IPS-NIHi7 (cell line): ENCODE results near the gene POP7.
"Not testable (repeated sequence)": the region's sequence is repeated elsewhere in the genome, so short reads cannot be mapped to it uniquely, and the experiment has no call there.

Experiments used
- DNase-seq: peaks from one replicate; pipeline ENCODE4 v3.0.0; 2012; ENCODE audit warnings: mixed read lengths; ENCODE audit errors: extremely low spot score

POP7 gene

DNA sequence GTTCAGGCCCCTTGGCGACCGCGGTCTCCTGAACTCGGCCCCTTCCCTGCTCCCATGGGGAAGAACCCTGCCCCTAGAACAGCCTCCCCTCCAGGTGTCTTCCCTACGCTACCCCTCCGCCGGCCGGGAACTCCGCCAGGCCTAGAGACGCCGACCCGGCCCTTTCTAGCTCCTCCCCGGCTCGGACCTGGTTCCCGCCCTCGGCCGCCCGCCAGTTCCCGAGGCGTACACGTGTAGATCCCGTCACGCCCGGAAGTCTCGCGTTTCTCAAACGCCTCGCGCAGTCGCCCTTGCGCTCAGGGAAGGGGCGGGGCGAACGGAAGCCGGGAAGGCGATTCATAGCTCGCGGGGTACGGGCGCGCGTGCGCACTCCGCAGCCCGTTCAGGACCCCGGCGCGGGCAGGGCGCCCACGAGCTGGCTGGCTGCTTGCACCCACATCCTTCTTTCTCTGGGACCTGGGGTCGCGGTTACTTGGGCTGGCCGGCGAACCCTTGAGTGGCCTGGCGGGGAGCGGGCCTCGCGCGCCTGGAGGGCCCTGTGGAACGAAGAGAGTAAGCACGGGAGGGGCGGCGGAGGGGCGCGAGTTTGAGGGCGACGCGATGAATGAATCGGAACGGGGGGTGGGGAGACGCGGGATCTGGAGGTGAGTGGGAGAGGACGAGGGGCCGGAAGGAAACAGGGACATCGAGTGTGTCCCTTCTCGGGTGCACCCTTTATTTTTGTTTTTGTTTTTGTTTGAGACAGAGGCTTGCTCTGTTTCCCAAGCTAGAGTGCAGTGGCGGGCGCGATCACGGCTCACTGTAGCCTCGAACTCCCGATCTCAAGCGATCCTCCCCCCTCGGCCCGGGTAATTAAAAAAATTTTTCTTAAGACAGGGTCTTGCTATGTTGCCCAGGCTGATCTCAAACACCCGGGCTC lies at the start of gene POP7:
Gene POP7 (plus strand): TSS at position 369 of the 919 bp plus-strand sequence. CDS start 710 bp downstream, outside the sequence.
- peak; percentile 97 for DNase-seq

DNA sequence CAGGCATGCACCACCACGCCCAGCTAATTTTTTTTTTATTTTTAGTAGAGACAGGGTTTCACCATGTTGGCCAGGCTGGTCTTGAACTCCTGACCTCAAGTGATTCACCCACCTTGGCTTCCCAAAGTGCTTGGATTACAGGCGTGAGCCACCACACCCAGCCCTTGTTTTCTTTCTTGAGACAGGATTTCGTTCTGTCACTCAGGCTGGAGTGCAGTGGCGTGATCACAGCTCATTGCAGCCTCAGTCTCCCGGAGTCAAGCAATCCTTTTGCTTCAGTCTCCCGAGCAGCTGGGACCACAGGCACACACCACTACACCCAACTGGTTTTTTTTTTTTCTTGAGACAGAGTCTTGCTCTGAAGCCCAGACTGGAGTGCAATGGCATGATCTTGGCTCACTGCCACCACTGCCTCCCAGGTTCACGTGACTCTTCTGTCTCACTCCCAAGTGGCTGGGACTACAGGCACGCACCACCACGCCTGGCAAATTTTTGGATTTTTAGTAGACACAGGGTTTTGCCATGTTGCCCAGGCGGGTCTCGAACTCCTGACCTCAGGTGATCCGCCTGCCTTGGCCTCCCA lies 43.6 kb upstream of the POP7 start:
- DNase-seq, result not testable (repeated sequence)

DNA sequence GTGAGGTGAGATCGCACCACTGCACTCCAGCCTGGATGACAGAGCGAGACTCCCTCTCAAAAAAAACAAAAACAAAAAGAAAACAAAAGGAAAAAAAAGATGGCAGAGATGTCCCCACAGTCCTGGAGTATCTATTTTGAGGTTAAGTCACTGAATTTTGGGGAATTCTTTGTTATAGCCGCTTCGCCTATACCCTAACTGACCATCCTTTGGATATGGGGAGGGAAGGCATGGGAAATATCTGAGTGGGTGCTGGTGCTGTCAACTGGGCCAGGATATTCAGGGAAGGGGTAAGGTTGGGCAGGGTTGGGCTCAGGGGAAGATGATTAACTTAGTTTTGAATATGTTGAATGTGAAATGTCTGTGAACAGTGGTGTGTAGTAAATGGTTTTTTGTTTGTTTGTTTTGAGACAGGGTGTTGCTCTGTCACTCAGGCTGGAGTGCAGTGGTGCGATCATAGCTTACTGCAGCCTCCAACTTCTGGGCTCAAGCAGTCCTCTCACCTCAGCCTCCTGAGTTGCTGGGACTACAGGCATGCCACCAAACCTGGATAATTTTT lies 40.7 kb upstream of the POP7 start:
- no peak for DNase-seq

DNA sequence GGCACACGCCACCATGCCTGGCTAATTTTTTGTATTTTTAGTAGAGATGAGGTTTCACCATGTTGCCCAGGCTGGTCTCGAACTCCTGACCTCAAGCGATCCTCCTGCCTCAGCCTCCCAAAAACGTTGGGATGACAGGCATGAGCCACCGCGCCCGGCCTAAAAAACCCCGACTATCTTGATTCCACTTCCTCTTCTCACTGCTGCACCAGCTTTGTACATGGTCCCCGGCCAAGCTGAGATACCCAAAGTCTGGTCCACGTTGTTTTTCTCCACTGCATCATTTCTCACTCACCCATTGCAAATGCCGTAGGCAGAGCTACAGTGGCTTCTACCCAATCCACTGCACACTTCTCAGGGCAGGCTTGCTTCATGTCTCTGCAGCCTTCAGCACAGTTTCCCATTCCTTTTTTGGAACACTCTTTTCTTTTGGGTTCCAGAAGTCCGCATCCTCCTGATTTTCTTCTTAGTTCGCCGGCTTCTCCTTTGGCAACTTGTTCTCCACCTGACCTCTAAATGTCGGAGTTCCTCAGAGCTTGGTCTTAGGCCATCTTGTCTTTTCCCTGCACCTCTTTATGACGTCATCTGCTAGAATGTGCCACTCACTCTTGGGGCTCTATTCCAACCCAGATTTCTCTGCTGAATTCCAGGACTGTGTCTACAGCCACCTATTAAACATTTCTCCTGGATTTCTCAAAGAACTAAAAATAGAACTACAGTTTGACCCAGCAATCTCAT lies 38.4 kb upstream of the POP7 start:
- DNase-seq, result no peak

DNA sequence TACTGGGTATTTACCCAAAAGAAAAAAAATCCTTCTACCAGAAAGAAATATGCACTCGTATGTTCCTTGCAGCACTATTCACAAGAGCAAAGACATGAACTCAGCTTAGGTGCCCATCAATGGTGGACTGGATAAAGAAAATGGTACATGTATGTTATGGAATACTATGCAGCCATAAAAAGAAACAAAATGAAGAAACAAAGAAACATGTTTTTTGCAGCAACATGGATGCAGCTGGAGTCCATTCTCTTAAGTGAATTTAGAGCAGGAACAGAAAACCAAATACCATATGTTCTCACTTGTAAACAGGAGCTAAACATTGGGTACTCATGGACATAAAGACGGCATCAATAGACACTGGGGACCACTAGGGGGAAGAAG lies 37.9 kb upstream of the POP7 start:
- no peak for DNase-seq

DNA sequence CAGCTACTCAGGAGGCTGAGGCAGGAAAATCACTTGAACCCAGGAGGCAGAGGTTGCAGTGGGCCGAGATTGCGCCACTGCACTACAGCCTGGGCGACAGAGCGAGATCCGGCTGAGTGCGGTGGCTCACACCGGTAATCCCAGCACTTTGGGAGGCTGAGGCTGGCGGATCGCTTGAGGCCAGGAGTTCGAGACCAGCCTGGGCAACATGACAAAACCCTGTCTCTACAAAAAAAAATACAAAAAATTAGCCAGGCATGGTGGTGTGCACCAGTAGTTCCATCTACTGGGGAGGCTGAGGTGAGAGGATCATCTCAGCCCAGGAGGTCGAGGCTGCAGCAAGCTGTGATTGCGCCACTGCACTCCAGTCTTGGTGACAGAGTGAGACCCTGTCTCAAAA lies 36.8 kb upstream of the POP7 start:
- not testable (repeated sequence) for DNase-seq

DNA sequence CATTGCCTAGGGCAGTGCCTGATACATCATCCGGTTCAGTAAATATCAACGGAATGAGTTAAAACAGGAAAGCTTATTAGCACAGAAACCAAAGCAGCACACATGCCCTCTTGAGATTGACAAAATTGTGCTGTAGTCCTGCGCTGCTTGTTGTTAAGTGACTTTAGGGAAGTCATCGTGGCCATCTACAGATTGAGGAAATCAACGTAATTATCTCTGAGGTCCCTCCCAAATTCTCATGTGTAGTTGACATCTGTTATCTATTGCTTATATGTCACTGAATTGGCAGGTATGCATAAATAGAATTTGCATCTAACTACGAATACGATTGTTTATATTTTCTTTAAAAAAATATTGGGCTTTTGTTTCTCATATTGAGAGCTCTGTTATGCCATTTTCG lies 35.8 kb upstream of the POP7 start:
- DNase-seq, result no peak

DNA sequence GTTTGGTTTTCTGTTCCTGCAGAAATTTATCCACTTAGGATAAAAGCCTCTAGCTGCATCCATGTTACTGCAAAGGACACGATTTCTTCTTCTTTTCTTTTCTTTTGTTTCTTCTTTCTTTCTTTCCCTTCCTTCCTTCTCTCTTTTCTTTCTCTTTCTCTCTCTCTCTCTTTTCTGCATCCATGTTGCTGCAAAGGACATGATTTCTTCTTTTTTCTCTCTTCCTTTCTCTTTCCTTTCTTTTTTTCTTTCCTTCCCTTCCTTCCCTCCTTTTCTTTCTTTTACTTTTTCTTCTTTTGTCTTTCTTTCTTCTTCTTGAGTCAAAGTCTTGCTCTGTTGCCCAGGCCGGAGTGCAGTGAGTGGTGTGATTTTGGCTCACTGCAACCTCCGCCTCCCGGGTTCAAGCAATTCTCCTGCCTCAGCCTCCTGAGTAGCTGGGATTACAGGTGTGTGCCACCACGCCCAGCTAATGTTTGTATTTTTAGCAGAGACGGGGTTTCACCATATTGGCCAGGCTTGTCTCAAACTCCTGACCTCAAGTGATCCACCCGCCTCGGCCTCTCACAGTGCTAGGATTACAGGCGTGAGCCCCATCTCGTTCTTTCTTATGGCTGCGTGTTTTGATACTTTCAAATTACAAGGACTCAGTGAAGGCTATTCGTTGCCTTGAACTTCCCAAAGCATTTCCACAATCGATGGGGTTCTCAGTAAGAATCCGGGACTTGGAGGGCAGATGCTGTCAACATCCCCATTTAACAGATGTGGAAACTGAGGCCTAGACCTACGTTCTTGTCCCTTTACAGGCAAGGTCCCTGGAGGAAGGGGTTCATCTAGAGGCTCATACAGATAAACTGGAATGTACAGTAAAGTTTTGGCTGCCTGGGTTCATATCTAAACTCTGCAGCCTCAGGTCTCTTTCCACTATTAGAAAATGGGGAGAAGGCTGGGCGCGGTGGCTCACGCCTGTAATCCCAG lies 34.3 kb upstream of the POP7 start:
- no peak for DNase-seq

DNA sequence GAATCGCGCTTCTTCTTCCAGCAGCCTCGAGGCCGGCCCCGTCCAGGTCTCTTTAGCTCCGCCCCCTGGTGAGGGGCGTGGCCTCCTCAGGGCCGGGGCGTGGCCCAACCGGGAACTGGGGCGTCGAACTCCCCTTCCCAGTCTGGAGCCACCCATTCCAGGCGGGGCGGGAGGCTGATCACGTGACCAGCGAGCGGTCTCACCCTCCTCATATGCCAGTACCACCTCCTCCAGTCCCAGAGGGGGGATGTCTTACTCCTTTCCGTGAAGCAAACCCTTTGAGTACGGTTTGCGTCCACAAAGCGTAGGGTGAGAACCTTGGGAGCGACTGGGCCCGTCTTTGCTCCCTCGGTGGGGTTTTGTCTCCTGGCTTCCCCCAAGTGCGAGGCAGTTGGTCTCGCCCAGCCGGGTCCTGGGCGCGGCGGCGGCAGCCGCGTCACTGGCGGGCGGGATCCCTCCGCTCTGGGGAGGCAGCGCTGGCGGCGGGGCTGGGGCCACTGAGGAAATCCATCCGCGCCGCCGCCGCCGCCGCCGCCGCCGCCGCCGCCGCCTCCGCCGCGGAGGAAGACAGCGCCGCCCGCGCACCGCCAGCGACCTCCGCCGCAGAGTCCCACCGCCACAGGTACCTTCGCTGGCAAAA lies 32.5 kb upstream of the POP7 start, which contains the start of gene GNB2:
Gene GNB2 (plus strand): TSS at position 439 of the 640 bp plus-strand sequence. CDS start 2,526 bp downstream, outside the sequence.
- peak; percentile 98 for DNase-seq

DNA sequence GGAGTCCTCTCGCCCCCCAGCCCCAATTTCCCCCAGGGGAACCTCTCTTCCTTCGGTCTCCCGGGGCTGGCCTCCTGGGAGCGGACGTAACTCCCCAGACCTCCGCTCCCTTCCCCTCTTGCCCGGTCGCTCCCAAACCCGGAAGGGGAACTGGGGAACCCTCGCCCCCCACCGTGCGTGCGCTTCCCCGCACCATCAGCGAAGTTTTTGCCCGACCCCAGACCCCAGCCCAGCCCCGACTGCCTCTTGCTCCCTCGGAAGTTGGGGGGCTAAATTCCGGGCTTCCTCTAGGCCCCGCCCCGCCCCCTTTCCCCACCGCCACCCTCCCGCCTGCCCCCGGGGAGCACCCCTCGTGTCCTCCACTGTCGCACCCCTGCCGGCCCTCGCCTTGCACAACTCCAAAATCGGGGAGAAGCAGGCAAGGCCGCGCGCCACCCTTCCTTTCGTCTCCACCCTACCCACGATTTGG lies 31.9 kb upstream of the POP7 start:
- DNase-seq, result no peak

DNA sequence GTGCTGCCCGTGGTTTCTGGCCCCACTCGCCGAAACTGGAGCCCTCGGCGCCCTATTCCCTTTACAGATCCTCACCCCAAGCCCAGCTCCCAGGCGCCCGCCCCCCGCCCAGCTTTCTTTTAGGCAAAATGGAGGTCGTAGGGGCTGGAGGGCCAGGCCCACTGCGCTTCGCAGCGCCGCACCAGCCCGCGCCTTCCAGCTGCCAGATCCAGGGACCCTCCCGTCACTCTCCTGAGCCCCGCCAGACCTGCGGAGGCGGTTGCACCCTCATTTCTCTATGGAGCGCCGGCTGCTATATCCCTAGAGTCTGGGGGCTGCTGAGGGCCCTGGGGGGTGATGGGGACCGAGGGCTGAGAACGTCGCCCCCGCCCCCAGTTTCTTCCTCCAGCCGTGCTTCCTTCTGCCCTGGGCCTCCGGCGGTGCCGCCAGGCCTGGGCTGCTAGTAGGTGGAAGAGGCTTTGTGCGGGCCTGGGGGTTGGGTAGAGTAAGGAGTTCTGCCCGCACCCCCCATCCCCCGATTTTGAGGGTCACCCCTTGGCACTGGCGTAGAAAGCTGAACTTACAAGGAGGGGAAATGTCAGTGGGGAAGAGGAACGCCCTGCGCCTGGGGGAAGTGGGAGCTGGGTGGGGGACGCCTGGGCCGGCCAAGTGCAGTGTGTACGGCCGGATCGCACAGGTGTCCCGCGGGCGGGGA lies 31.4 kb upstream of the POP7 start:
- no peak for DNase-seq

DNA sequence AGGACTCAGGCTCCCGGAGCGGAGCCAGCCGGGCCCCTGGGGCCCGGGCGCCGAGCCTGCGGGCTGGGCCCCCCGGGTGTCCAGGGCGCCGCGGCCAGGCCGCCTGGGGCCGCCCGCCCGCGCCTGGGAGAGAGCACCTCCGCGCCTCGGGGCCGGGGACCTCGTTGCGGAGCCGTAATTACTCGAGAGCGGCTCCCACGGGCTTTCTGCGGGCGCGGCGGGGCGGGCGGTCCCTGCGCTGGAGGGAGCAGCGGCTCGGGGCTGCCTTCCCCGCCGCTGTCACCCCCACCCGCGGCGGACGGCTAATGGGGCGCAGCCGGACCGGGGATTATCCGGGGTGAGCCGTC lies 30.8 kb upstream of the POP7 start:
- DNase-seq, result no peak

DNA sequence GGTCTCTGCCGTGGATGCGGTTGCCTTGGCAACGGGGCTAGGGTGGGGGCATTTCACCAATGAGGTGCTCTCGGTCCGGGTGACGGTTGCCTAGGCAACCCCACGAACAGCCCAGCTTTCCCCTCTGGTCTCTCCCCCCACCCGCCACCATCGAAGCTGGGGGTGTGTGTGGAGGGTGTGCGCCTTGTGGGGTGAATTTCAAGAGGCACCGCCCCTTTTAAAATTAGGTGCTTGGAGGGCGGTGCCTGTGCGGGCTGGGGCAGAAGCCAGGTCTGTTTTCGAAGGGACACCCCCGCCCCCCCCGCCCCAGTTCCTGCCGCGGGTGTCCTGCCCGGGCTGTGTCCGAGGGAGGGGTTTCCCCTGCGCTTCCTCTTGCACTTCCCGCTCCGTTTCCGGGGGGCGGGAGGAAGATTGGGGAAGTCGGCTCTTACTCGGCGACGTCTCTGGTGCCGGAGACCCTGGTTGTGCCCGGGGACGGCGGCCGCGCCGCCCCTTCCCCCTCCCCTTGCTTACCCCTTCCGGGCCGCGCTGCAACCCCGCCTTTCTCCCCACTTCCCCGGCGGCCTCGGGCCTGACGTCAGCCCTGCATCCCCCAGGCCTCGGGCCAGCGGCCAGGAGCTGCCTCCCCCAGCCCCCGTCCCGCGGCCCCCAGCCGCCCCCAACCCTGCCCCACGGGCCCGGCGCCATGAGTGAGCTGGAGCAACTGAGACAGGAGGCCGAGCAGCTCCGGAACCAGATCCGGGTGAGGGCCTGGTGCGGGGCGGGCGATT lies 30.2 kb upstream of the POP7 start:
- peak; percentile 73 for DNase-seq

DNA sequence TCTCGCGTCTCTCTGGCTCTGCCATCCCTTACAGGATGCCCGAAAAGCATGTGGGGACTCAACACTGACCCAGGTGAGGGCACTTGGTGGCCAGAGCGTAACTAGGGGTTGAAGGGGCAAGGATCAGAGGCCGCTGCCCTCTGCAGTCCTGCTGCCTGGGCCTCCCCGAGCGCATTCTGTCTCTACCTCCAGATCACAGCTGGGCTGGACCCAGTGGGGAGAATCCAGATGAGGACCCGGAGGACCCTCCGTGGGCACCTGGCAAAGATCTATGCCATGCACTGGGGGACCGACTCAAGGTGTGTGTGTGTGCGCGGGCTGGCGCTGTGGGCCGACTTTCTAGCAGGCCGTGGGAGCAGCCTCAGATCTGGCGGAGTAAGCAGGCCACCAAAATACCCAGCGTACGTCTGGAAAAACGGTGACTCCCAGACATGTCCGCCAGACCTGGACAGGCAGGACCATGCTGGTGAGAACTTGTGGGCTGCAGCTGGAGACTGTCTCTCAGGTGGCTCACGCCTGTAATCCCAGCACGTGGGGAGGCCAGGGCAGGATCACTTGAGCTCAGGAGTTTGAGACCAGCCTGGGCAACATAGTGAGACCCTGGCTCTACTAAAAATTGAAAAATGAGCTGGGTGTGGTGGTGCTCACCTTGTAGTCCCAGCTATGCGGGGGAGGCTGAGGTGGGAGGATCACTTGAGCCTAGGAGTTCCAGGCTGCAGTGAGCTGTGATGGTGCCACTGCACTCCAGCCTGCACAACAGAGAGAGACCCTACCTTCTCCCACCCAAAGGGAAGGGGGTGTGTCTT lies 29.2 kb upstream of the POP7 start:
- no peak for DNase-seq

DNA sequence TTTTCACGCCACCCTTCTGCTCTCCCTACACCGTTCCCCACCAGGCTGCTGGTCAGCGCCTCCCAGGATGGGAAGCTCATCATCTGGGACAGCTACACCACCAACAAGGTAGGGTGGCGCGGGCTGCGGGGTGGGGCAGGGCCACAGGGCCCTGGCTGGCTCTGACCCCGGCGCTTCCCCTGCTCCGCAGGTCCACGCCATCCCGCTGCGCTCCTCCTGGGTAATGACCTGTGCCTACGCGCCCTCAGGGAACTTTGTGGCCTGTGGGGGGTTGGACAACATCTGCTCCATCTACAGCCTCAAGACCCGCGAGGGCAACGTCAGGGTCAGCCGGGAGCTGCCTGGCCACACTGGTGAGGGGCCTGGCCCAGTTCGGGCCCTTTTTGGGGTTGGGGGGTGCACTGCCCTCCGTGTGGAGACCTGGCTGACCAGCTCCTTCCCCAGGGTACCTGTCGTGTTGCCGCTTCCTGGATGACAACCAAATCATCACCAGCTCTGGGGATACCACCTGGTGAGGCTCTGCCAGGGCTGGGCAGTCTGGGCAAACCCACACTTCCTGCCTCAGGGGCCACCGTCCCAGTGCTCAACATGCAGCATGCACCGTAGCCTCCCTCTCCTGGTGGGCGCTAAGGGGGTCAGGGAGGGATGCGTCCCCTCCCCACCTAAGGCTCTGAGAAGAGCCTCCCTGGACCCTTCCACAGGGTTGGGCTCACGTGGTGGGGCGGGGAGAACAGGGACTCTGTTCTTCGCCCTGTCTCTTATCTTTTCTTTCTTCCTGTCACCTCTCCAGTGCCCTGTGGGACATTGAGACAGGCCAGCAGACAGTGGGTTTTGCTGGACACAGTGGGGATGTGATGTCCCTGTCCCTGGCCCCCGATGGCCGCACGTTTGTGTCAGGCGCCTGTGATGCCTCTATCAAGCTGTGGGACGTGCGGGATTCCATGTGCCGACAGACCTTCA lies 28.3 kb upstream of the POP7 start:
- DNase-seq, result no peak

DNA sequence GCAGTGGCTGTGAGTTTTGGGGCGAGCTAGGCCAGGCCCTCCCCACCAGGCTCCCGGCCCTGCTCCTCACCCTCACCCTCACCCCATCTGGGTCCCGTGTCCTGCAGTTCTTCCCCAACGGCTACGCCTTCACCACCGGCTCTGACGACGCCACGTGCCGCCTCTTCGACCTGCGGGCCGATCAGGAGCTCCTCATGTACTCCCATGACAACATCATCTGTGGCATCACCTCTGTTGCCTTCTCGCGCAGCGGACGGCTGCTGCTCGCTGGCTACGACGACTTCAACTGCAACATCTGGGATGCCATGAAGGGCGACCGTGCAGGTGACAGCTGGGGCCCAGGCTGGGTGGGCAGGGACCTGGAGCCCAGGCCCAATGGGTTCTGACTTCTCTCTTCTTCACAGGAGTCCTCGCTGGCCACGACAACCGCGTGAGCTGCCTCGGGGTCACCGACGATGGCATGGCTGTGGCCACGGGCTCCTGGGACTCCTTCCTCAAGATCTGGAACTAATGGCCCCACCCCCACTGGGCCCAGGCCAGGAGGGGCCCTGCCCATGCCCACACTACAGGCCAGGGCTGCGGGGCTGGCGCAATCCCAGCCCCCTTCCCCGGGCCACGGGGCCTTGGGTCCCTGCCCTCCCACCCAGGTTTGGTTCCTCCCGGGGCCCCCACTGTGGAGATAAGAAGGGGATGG lies 27.5 kb upstream of the POP7 start:
- no peak for DNase-seq
